Stimulated activated CD8-positive, alpha-beta memory T cell treated with anti-CD3 and anti-CD28 coated beads, Interleukin-4, amount 100 ng/mL, for 4 hours (primary cell): Measurements from ENCODE around the gene ABCG4.
"Not testable (repeated sequence)": the region's sequence is repeated elsewhere in the genome, so short reads cannot be mapped to it uniquely, and the experiment has no call there.

ENCODE experiments used
- DNase-seq, 2 donors: peaks; one replicate each; pipeline ENCODE4 v3.0.0-alpha.2; 2020; ENCODE audit warnings: low read depth in 2 of 2, low spot score in 1 of 2

ABCG4 gene

DNA sequence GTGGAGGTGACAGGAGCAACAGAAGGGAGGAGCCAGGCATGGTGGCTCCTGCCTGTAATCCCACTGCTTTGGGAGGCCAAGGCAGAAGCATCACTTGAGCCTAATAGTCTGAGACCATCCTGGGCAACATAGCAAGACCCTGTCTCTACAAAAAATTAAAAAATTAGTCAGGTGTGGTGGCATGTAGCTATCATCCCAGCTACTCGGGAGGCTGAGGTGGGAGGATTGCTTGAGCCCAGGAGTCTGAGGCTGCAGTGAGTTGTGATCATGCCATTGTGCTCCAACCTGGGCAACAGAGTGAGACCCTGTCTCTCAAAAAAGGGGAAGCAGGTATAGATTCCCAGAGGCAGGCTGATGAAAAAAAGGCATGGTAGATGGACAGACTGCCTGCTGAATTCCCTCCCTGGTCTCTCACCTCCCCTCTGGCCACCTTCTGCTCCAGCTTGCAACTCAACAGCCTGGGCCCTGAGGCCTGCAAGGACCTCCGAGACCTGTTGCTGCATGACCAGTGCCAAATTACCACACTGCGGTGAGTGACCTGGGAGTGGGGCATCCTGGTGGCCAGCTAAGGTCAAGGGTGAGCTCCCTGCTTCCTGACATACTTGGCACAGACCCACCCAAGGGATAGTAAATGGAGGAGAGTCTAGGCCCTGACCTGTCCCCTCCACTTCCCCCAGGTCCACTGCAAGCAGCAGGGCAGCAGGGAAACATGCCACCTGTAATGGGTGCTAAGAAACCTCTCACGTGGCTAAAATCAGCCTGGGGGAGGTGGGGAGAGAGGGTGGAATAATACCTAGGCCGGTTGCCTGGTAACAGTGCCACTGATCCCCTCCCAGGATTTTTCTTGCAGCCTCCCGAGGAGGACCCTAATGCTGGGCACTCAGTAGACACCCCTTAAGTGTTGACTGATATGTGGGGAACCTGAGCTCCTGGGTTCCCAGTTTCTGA lies 32.2 kb downstream of the ABCG4 start:
- DNase-seq = no peak

DNA sequence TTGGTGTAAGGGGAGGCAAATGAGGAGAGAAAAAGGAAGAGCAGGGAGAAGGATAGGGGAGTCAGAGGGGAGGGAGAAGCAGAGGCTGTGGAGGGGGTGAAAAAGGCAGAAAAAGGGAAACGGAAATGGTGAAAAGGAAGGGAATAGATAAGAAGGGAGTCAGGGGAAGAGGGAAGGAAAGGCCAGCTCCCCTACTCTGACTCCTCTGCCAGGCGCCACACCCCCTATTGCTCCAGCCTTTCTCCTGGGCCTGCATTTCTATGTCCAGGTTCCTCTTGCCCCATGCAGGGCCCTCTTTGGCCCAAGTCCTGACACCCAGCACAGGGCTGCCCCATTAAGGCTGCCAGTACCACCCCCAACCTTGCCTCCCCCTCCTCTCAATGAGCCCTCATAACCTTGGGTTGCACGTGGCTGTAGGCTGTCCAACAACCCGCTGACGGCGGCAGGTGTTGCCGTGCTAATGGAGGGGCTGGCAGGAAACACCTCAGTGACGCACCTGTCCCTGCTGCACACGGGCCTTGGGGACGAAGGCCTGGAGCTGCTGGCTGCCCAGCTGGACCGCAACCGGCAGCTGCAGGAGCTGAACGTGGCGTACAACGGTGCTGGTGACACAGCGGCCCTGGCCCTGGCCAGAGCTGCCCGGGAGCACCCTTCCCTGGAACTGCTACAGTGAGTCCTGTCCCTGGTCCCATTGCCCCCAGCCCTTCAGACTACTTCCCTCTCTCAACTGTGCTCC lies 33.0 kb downstream of the ABCG4 start:
- no peak for DNase-seq

DNA sequence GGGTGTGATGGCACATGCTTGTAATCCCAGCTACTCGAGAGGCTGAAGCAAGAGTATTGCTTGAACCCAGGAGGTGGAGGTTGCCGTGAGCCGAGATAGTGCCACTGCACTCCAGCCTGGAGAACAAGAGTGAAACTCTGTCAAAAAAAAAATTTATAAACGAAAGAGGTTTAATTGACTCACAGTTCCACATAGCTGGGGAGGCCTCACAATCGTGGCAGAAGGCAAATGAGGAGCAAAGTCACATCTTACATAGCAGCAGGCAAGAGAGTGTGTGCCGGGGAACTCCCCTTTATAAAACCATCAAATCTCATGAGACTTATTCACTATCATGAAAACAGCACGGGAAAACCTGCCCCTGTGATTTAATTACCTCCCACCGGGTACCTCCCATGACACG lies 35.5 kb downstream of the ABCG4 start:
- not testable (repeated sequence) for DNase-seq

DNA sequence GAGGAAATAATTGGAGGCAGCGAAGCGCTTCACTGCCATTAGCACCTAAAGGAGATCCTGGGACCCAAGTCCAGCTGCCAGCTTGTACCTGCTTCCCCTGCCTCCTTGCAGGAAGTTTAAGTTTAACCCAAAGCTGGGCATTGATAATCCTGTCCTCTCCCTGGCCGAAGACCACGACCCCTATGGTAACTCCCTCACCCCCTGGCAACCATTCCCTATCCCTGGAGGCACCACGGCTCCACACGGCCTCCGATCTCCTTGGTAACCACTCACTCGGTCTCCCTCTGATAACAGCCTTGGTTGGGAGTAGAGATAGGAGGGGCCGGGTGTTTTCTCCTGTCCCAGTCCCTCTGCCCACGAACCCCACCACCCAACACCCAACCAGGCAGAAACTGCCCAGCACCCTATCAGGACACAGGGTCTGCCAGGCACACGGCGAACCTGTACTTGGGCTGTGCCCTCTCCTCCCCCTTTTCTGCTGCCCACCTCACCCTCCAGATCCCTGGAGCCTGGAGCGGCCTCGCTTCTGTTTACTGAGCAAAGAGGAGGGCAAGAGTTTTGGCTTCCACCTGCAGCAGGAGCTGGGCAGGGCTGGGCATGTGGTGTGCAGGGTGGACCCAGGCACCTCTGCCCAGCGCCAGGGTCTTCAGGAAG lies 37.3 kb downstream of the ABCG4 start:
- no peak for DNase-seq

DNA sequence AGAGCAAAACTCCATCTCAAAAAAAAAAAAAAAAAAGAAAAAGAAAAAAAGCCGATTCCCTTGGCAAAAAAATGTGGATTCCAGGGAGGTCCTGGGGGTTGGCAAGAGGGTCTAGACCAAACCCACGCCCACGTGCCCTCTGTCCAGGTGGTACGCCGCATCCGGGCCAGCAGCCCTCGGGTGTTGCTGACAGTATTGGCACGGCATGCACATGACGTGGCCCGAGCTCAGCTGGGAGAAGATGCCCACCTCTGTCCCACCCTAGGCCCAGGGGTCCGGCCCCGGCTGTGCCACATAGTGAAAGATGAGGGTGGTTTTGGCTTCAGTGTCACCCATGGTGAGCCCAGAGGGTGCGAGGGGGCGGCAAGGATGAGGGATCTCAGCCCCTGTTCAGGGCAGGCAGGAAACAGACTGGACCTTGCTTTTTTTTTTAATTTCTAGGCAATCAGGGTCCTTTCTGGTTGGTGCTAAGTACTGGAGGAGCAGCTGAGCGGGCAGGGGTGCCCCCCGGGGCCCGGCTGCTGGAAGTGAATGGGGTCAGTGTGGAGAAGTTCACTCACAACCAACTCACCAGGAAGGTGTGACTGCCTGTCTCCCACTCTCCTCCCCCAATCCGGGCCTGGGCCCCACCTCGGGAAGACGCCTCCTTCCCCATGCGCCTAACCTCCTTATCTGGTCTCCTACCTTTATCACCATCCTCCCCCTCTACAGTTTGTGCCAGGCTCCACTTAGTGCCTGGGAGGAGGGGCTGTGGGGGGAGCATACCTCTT lies 38.5 kb downstream of the ABCG4 start:
- DNase-seq = no peak

DNA sequence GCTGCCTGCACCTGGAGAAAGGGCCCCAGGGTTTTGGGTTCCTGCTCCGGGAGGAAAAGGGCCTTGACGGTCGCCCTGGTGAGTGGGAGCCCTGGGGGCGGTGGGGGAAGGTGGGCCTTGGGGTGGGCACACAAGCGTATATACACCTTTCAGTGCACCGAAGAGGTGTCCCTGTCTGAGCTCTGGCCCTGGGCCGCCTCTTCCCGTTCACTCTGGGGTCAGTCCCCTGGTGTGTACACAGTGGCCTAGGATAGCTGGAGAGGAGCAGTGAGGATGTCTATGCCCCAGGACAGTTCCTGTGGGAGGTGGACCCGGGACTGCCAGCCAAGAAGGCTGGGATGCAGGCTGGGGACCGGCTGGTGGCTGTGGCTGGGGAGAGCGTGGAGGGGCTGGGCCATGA lies 39.2 kb downstream of the ABCG4 start:
- DNase-seq = no peak

DNA sequence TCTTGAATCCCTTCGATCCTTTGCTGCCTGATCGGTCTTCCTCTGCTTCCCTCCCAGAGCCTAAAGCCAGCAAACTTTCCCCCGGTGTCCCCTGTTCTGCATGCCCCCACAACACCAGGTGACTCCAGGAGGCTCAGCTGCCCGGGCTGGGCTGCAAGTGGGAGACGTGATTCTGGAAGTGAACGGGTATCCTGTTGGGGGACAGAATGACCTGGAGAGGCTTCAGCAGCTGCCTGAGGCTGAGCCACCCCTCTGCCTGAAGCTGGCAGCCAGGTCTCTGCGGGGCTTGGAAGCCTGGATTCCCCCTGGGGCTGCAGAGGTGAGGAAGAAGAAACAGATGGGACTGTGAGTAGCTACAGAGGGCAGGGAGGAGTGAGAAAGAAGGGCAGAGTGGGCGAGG lies 40.0 kb downstream of the ABCG4 start:
- DNase-seq = no peak

DNA sequence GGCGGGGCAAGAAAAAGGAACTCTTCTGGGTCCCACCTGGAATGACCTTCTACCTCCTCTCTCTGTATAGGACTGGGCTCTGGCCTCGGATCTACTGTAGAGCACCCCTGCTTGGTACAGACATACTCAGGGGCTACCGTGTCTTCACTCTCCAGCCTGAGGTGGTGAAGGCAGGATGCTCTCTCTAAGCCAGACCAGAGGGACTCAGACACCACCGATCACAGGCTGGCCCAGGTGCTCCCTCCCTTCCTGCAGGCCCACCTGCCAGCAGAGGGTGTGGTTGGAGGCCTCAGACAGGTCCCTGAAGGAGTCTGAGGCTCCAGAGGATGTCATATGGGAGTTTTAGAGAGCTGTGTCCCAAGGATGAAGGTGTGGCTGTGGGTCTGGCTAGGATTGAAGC lies 40.5 kb downstream of the ABCG4 start:
- no peak for DNase-seq

DNA sequence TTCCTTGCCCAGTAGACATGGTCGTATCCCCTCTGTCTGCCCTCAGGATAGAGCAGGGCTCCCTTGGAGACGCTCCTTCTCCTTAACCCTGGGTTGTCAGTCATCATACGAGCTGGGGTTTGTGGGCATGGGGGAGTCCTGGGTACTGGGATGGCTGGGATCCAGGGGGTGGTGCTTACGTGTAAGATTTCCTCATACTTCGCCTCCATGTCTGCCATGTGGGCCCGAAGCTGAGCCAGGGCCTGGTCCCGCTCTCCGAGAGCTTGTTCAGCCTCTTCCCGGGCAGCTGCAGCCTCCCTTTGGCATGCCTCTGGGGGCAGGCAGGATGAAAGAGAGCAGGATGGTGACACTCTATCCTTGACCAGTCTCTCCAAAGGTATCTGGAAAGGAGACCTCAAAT lies 41.7 kb downstream of the ABCG4 start:
- DNase-seq = no peak

DNA sequence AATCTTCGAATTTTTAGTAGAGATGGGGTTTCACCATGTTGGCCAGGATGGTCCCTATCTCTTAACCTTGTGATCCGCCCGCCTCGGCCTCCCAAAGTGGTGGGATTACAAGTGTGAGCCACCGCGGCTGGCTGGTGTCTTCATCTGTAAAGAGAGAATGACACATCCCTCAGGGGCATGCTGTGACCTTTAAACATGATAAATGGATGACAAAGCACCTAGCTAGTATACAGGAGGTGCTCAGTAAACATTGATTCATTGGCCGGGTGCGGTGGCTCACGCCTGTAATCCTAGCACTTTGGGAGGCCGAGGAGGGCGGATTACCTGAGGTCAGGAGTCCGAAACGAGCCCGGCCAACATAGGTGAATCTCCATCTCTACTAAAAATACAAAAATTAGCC lies 42.4 kb downstream of the ABCG4 start:
- not testable (repeated sequence) for DNase-seq

DNA sequence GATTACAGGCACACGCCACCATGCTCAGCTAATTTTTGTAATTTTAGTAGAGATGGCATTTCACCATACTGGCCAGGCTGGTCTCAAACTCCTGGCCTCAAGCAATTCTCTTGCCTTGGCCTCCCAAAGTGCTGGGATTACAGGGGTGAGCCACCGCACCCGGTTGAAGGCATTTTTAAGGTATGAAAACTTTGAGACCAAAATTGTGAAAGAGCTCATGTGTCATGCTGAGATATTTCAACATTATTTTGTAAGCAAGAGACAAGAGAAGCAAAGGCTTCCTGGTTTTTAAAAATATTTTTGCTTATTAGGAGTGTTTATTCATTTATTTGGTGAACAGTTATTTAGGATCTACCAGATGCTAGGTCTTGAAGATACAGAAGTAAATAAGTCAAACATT lies 43.3 kb downstream of the ABCG4 start:
- DNase-seq = no peak

DNA sequence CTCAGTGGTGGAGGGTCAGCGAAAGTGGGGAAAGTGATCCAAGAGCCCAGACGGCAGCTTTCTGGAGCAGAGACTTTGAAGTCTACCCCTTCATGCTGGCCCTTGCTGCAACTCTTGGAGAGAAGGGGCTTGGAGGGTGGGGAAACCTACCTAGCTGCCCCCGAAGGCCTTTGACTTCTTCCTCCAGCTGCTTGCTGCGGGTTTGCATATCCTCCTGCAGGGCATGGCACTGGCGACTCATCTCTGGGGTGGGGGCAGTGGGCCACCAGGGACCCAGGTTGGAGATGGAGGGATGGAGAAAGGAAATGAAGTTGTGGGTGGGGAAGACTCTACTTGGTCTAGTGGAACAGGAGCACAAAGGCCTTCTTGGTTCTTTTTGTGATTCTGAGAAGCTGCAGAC lies 44.1 kb downstream of the ABCG4 start:
- no peak for DNase-seq

DNA sequence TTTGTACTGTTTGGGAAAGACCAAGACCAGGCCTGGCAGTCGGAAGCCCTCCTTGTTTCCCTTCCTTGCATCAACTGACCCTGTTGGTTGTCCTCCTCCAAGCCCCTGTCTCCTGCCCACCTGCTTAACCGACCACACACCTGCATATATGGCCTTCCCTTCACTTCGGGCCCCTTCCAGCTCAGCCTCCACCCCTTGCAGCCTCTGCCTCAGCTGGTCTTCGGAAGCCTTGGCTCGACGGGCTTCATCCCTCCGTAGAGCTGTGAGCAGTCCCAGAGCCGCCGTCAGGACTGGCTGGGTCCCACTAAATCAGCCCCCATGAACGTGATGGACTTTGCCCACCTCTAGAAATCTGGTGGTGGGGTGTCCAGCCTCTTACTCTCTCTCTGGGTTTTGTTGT lies 44.8 kb downstream of the ABCG4 start:
- no peak for DNase-seq

DNA sequence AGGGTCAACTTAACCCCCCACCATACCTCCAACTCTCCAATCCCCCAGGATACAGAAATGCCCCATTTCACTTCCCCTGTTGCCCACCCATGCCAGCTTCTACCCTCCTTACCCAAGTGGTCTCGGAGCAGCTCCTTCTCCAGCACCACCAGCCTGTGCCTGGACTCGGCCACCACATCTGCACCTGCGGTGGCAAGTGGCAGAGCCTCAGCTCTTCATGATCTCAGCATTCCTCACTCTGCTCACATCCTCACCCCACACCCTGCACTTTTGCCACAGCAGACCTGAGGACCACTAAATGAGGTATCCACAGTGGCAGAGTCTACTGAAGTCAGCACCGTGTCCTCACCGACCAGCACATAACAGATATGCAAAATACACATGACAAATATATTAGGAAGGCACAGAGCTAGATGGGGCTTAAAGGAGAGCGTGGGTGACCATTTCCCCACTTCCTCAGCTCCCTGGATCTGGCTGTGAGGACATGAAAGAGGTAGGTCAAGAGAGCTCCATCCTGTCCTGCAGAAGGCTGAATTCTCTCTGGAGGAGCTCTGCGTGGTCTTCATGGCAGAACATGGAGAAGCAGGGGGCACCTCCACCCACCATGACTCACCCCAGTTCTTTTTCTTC lies 46.1 kb downstream of the ABCG4 start:
- no peak for DNase-seq

DNA sequence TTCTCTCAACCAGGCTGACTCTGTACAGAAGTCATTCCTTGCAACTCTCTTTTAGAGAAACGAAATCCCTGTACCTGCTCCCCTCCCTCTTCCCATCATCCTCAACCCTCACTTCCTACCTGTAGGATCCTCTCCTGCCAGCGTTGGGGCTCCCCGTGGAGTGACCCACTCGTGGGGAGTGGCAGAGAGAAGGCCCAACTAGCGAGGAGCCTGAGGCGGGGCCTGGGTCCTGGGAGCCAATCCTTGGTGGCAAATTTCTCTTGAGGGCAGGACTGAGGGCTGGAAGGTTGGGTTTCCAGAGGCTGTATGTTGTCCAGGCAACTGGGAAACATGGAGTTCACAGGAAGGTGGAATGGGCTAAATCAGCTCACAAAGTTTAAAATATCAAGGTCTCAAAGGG lies 46.8 kb downstream of the ABCG4 start:
- no peak for DNase-seq

DNA sequence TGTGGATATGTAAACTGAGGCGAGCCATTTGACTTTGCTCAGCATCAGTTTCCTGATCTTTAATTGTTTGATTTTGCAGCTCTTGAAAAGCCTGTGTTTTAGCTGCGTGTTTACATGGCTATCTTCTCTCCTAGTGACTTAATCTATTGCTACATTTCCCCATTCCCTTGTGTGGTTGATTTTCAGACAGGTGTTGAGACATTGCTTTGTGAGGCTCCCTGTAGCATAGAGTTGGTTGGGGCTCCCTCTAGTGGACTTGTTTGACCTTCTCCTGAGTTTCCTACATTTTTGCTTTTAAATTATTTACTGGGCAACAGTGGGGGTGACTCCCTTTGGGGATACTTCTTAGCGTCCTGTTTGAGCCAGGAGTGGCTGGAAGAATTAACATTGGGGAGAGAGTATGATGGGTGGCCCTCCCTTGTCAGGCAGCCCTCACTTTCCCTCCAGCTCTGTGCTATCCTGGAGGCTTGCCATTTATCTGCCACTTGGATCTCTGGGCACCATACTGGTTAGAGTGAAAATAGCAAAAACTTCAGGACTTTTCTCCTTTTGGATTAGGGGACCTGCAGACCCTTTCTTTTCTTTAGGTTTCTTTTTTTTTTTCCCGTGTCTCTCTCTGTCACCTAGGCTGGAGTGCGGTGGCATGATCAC lies 48.1 kb downstream of the ABCG4 start:
- DNase-seq = peak; percentile 36 to 38

DNA sequence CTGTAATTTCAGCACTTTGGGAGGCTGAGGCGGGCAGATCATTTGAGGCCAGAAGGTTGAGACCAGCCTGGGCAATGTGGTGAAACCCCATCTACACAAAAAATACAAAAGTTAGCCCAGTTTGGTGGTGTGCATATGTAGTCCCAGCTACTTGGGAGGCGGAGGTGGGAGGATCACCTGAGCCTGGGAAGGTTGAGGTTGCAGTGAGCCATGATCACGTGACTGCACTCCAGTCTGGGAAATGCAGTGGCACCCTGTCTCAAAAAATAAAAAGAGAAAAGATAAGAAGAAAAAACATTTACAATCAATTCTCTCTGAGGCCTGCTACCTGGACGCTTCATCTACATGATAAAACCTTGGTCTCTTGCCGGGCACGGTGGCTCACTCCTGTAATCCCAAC lies 50.1 kb downstream of the ABCG4 start:
- DNase-seq = no peak

DNA sequence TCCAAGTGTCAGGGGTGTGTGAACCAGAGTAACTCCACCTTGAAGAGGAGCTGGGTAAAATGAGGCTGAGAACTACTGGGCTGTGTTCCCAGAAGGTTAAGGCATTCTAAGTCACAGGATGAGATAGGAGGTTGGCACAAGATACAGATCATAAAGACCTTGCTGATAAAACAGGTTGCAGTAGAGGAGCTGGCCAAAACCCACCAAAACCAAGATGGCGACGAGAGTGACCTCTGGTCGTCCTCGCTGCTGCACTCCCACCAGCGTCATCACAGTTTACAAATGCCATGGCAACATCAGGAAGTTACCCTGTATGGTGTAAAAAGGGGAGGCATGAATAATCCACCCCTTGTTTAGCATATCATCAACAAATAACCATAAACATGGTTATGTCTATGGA lies 52.4 kb downstream of the ABCG4 start:
- not testable (repeated sequence) for DNase-seq

DNA sequence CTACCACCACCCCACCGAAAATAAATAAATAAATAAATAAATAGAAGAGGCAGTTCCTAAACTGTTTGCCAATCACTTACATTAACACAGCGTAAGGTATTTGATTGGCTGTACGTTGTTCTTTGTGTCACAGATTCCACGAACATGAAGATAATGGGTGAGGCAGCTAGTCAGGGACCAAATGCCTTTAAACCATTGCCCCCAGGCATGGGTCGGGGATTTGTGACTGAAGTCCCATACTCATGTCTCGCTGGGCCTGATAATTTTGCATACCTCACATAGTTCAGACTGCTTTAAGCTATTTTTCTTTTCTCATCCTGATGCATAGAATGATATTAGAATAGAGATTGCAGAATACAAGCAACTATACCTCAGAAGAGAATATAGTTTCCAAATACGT lies 53.7 kb downstream of the ABCG4 start:
- DNase-seq = no peak

DNA sequence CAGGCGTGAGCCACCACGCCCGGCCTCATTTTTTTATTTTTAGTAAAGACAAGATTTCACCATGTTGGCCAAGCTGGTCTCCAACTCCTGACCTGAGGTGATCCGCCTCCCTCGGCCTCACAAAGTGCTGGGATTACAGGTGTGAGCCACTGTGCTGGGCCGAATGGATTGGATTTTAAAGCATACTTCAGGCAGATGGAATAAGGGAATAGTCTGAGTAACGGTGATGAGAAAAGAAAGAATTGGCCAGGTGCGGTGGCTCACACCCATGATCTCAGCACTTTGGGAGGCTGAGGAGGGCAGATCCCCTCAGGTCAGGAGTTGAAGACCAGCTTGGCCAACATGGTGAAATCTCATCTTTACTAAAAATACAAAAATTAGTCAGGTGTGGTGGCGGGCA lies 55.2 kb downstream of the ABCG4 start:
- no peak for DNase-seq
